Activated naive CD4-positive, alpha-beta T cell treated with anti-CD3 and anti-CD28 coated beads, Interleukin-2, amount 50 U/mL, for 24 hours (primary cell): ENCODE measurements around the gene ATP6V1G2.
"Not testable (repeated sequence)": the region's sequence is repeated elsewhere in the genome, so short reads cannot be mapped to it uniquely, and the experiment has no call there.

Experiments
- H3K27ac Mint-ChIP-seq: one replicate; pipeline ENCODE4 v1.8.0; 2021; ENCODE audit warnings: mild to moderate bottlenecking, mixed read lengths
- H3K27me3 Mint-ChIP-seq: one replicate; pipeline ENCODE4 v1.8.0; 2021; ENCODE audit warnings: mixed read lengths
- H3K36me3 Mint-ChIP-seq: one replicate; pipeline ENCODE4 v1.8.0; 2021; ENCODE audit warnings: mixed read lengths
- H3K4me1 Mint-ChIP-seq: one replicate; pipeline ENCODE4 v1.8.0; 2021; ENCODE audit warnings: mixed read lengths
- H3K4me3 Mint-ChIP-seq: one replicate; pipeline ENCODE4 v1.8.0; 2021; ENCODE audit warnings: mild to moderate bottlenecking, mixed read lengths
- H3K9me3 Mint-ChIP-seq: one replicate; pipeline ENCODE4 v1.8.0; 2021; ENCODE audit warnings: mixed read lengths

The ATP6V1G2 gene

GRCh38 chr6:31567531-31568370, 21.3 kb upstream of the ATP6V1G2 start:
- Mint-ChIP-seq H3K27ac (peak overlapping the region; percentile 93), H3K4me1 (peaks cover 77% of the 10 kb centered on the region), H3K27me3 (no peaks in the 10 kb centered on the region), H3K36me3 (peaks cover 25% of the 10 kb centered on the region), H3K4me3 (peak overlapping the region; percentile 82), H3K9me3 (no peaks in the 10 kb centered on the region)

GRCh38 chr6:31560697-31561058, 14.3 kb upstream of the ATP6V1G2 start:
- no peaks in the 10 kb centered on the region for H3K9me3 Mint-ChIP-seq
- H3K4me3 Mint-ChIP-seq: peak overlapping the region; percentile 81
- no peaks in the 10 kb centered on the region for H3K27me3 Mint-ChIP-seq
- H3K36me3 Mint-ChIP-seq: peaks cover 33% of the 10 kb centered on the region
- H3K4me1 Mint-ChIP-seq: peaks cover 84% of the 10 kb centered on the region
- H3K27ac Mint-ChIP-seq: peak overlapping the region; percentile 94

- no peaks in the 10 kb centered on the region for H3K27me3 Mint-ChIP-seq
- peak overlapping the region; percentile 94 for H3K27ac Mint-ChIP-seq
- H3K9me3 Mint-ChIP-seq: no peaks in the 10 kb centered on the region
- peak overlapping the region; percentile 81 for H3K4me3 Mint-ChIP-seq
- peaks cover 79% of the 10 kb centered on the region for H3K4me1 Mint-ChIP-seq
- H3K36me3 Mint-ChIP-seq: peaks cover 30% of the 10 kb centered on the region
These were observed 13.7 kb upstream of the ATP6V1G2 start for GRCh38 chr6:31559958-31560696.

GRCh38 chr6:31559606-31559957, 13.2 kb upstream of the ATP6V1G2 start:
- Mint-ChIP-seq H3K9me3 (no peaks in the 10 kb centered on the region), H3K4me1 (peaks cover 77% of the 10 kb centered on the region), H3K36me3 (peaks cover 26% of the 10 kb centered on the region), H3K27me3 (no peaks in the 10 kb centered on the region), H3K4me3 (peak overlapping the region; percentile 81), H3K27ac (peak overlapping the region; percentile 94)

- Mint-ChIP-seq H3K9me3 (no peaks in the 10 kb centered on the region), H3K27me3 (no peaks in the 10 kb centered on the region), H3K36me3 (peaks cover 25% of the 10 kb centered on the region), H3K4me1 (peaks cover 76% of the 10 kb centered on the region), H3K27ac (peak overlapping the region; percentile 94), H3K4me3 (peak overlapping the region; percentile 81)
These were observed 12.5 kb upstream of the ATP6V1G2 start for GRCh38 chr6:31558631-31559500.

GRCh38 chr6:31558318-31558625, 11.9 kb upstream of the ATP6V1G2 start:
- peaks cover 22% of the 10 kb centered on the region for H3K36me3 Mint-ChIP-seq
- H3K9me3 Mint-ChIP-seq: no peaks in the 10 kb centered on the region
- H3K27me3 Mint-ChIP-seq: no peaks in the 10 kb centered on the region
- H3K4me1 Mint-ChIP-seq: peaks cover 72% of the 10 kb centered on the region
- H3K4me3 Mint-ChIP-seq: peak overlapping the region; percentile 81
- H3K27ac Mint-ChIP-seq: peak overlapping the region; percentile 94

GRCh38 chr6:31557443-31558317, 11.3 kb upstream of the ATP6V1G2 start:
- no peaks in the 10 kb centered on the region for H3K9me3 Mint-ChIP-seq
- H3K27me3 Mint-ChIP-seq: no peaks in the 10 kb centered on the region
- H3K27ac Mint-ChIP-seq: peak overlapping the region; percentile 94
- peaks cover 18% of the 10 kb centered on the region for H3K36me3 Mint-ChIP-seq
- H3K4me1 Mint-ChIP-seq: peaks cover 66% of the 10 kb centered on the region
- H3K4me3 Mint-ChIP-seq: peak overlapping the region; percentile 33

GRCh38 chr6:31556307-31556706, 9.9 kb upstream of the ATP6V1G2 start:
- H3K4me3 Mint-ChIP-seq: peak overlapping the region; percentile 3
- peak overlapping the region; percentile 27 for H3K27ac Mint-ChIP-seq
- peaks cover 14% of the 10 kb centered on the region for H3K36me3 Mint-ChIP-seq
- H3K9me3 Mint-ChIP-seq: no peaks in the 10 kb centered on the region
- no peaks in the 10 kb centered on the region for H3K27me3 Mint-ChIP-seq
- peaks cover 60% of the 10 kb centered on the region for H3K4me1 Mint-ChIP-seq

- peak overlapping the region; percentile 51 for H3K4me3 Mint-ChIP-seq
- peak overlapping the region; percentile 59 for H3K27ac Mint-ChIP-seq
- H3K27me3 Mint-ChIP-seq, H3K9me3 Mint-ChIP-seq, H3K36me3 Mint-ChIP-seq: not testable (repeated sequence)
- H3K4me1 Mint-ChIP-seq: peaks cover 37% of the 10 kb centered on the region
These were observed 5.0 kb upstream of the ATP6V1G2 start for GRCh38 chr6:31551371-31551770.

GRCh38 chr6:31548544-31548873, 2.1 kb upstream of the ATP6V1G2 start:
- Mint-ChIP-seq H3K36me3 (no peaks in the 10 kb centered on the region), H3K27ac (peak overlapping the region; percentile 66), H3K27me3 (no peaks in the 10 kb centered on the region), H3K4me1 (peaks cover 26% of the 10 kb centered on the region), H3K4me3 (peak overlapping the region; percentile 89), H3K9me3 (no peaks in the 10 kb centered on the region)

- Mint-ChIP-seq H3K4me3 (peak overlapping the region; percentile 89), H3K9me3 (no peaks in the 10 kb centered on the region), H3K27me3 (no peaks in the 10 kb centered on the region), H3K36me3 (no peaks in the 10 kb centered on the region), H3K27ac (peak overlapping the region; percentile 77), H3K4me1 (peaks cover 30% of the 10 kb centered on the region)
These were observed 1.5 kb upstream of the ATP6V1G2 start for GRCh38 chr6:31547727-31548543.

GRCh38 chr6:31546958-31547726, 734 bp upstream of the ATP6V1G2 start, which contains the start of gene NFKBIL1:
TSS of gene NFKBIL1 (plus strand) at chr6:31547608. CDS start at chr6:31547695, 87 bp downstream.
- Mint-ChIP-seq H3K4me3 (peak within 1 kb of the TSS; percentile 89), H3K27me3 (no peaks in the 10 kb centered on the region), H3K27ac (peak within 1 kb of the TSS; percentile 77), H3K4me1 (peaks cover 33% of the 10 kb centered on the region), H3K9me3 (no peaks in the 10 kb centered on the region), H3K36me3 (no peaks in the 10 kb centered on the region)

GRCh38 chr6:31545291-31545690, 1.1 kb downstream of the ATP6V1G2 start:
- peaks cover 11% of the 10 kb centered on the region for H3K36me3 Mint-ChIP-seq
- peak overlapping the region; percentile 27 for H3K4me3 Mint-ChIP-seq
- peaks cover 28% of the 10 kb centered on the region for H3K4me1 Mint-ChIP-seq
- H3K27ac Mint-ChIP-seq: no peak overlapping the region
- no peaks in the 10 kb centered on the region for H3K9me3 Mint-ChIP-seq
- H3K27me3 Mint-ChIP-seq: no peaks in the 10 kb centered on the region

GRCh38 chr6:31544676-31545075, 1.7 kb downstream of the ATP6V1G2 start:
- Mint-ChIP-seq H3K27me3 (no peaks in the 10 kb centered on the region), H3K36me3 (peaks cover 16% of the 10 kb centered on the region), H3K9me3 (no peaks in the 10 kb centered on the region), H3K4me3 (no peak overlapping the region), H3K4me1 (peaks cover 34% of the 10 kb centered on the region), H3K27ac (no peak overlapping the region)
